Endothelial cell of umbilical vein (primary cell): ENCODE data around the gene CD200R1. TPM values are rescaled to one million over a fixed set of nuclear protein-coding genes. Genes with fewer than 3 reads are reported as not detected.

Source experiments
- BruUV-seq: library from RNA; stranded (reverse); fragments of 400-500 nt; replicated peaks from 2 replicates; lab custom pipeline; 2021; lab: Mats Ljungman, UMichigan
- CTCF ChIA-PET: fragments of 300-600, 350-600 bp; sonication (Branson Sonifier 250); formaldehyde crosslinking; loops from one replicate; lab custom pipeline; 2021; ENCODE audit warnings: antibody characterized with exemption, inconsistent platforms; lab: Charles Lee
- POLR2A ChIA-PET: fragments of 300-600, 350-600 bp; sonication (Branson Sonifier 250); formaldehyde crosslinking; loops from one replicate; lab custom pipeline; 2021; ENCODE audit warnings: antibody characterized with exemption, inconsistent platforms; lab: Charles Lee
- DNase-seq: peaks from one replicate; pipeline ENCODE4 v3.0.0-alpha.2; 2011; ENCODE audit warnings: low read depth, low spot score
- FAIRE-seq: peaks from 2 replicates; lab custom pipeline; 2011; peaks lifted over from hg19 to GRCh38; lab: Jason Lieb, UNC
- H2AFZ ChIP-seq: 2 replicates; pipeline ENCODE4 v1.6.0; 2012; ENCODE audit warnings: low read depth, low read length, control low read depth, inconsistent platforms
- H3K27ac ChIP-seq: 2 replicates; pipeline ENCODE4 v1.5.1; 2011; ENCODE audit warnings: low read depth, mild to moderate bottlenecking, control low read depth, low read length, moderate library complexity; ENCODE audit not compliant: insufficient read depth
- H3K27me3 ChIP-seq, 2 experiments: 2 replicates each; pipeline versions ENCODE4 v1.6.0 to v1.6.1; 2011; ENCODE audit warnings: low read length in 2 of 2, mixed read lengths in 1 of 2; ENCODE audit not compliant: control insufficient read depth in 2 of 2, insufficient read depth in 2 of 2
- H3K36me3 ChIP-seq, 2 experiments: 2 replicates in 1 of 2; 3 replicates in 1 of 2; pipeline ENCODE4 v1.5.1; 2011; ENCODE audit warnings: low read length in 2 of 2, mild to moderate bottlenecking in 1 of 2, moderate library complexity in 1 of 2; ENCODE audit not compliant: control insufficient read depth in 2 of 2, insufficient read depth in 2 of 2; ENCODE audit errors: extremely low read depth in 1 of 2
- H3K4me1 ChIP-seq: 3 replicates; pipeline ENCODE4 v1.5.1; 2011; ENCODE audit warnings: mild to moderate bottlenecking, low read length; ENCODE audit not compliant: control insufficient read depth, insufficient read depth; ENCODE audit errors: extremely low read depth
- H3K4me2 ChIP-seq: 2 replicates; pipeline ENCODE4 v1.6.1; 2011; ENCODE audit warnings: low read length, control low read depth, mixed read lengths; ENCODE audit not compliant: insufficient read depth
- H3K4me3 ChIP-seq, 3 experiments: fragments of 200-600 bp in 1 of 3; sonication (generic), shearing (Covaris generic) in 1 of 3; replicated peaks in 1 of 3; 2 replicates each; pipeline ENCODE4 v1.5.1; 2011 to 2016; ENCODE audit warnings: control low read depth in 3 of 3, low read length in 3 of 3, mild to moderate bottlenecking in 2 of 3, inconsistent platforms in 1 of 3, low read depth in 1 of 3, moderate library complexity in 1 of 3; ENCODE audit not compliant: insufficient read depth in 1 of 3
- H3K79me2 ChIP-seq: 2 replicates; pipeline ENCODE4 v1.6.0; 2012; ENCODE audit warnings: low read length, inconsistent platforms; ENCODE audit not compliant: control insufficient read depth, insufficient read depth
- H3K9ac ChIP-seq: replicated peaks from 2 replicates; pipeline ENCODE3; 2011; ENCODE audit warnings: low read length, control low read depth; ENCODE audit not compliant: insufficient read depth; ENCODE audit errors: extremely low read depth
- H3K9me1 ChIP-seq: replicated peaks from 3 replicates; pipeline ENCODE4 v1.6.0; 2011; ENCODE audit warnings: mild to moderate bottlenecking, low read length; ENCODE audit not compliant: control insufficient read depth, insufficient read depth; ENCODE audit errors: extremely low read depth
- H3K9me3 ChIP-seq: replicated peaks from 2 replicates; pipeline ENCODE4 v1.5.1; 2012; ENCODE audit warnings: low read length, inconsistent platforms; ENCODE audit not compliant: control insufficient read depth, insufficient read depth
- H4K20me1 ChIP-seq: replicated peaks from 2 replicates; pipeline ENCODE3; 2011; ENCODE audit warnings: mild to moderate bottlenecking, low read length; ENCODE audit not compliant: control insufficient read depth, insufficient read depth; ENCODE audit errors: extremely low read depth
- CTCF ChIP-seq, 2 donors: IDR thresholded peaks; 1 replicate in 1 of 2; 2 replicates in 1 of 2; pipeline ENCODE4 v1.5.1; 2011; ENCODE audit warnings: low read length in 2 of 2, mild to moderate bottlenecking in 2 of 2, moderate library complexity in 2 of 2, control low read depth in 1 of 2, inconsistent platforms in 1 of 2, low read depth in 1 of 2; ENCODE audit not compliant: insufficient read depth in 1 of 2; ENCODE audit errors: extremely low read depth in 1 of 2
- EZH2 ChIP-seq: IDR thresholded peaks from 2 replicates; pipeline ENCODE4 v1.6.1; 2012; ENCODE audit warnings: borderline replicate concordance, low read depth, mild to moderate bottlenecking, moderate library complexity, low read length, inconsistent platforms; ENCODE audit not compliant: severe bottlenecking
- FOS ChIP-seq: IDR thresholded peaks from 2 replicates; pipeline ENCODE4 v1.6.1; 2011; ENCODE audit warnings: mild to moderate bottlenecking, low read length, moderate library complexity, borderline replicate concordance; ENCODE audit not compliant: insufficient read depth
- GATA2 ChIP-seq: IDR thresholded peaks from 2 replicates; pipeline ENCODE4 v1.7.0; 2011; ENCODE audit warnings: low read depth, mild to moderate bottlenecking, moderate library complexity, mixed read lengths, low read length; ENCODE audit not compliant: insufficient read length, insufficient read depth
- JUN ChIP-seq: IDR thresholded peaks from 2 replicates; pipeline ENCODE4 v1.6.1; 2011; ENCODE audit warnings: borderline replicate concordance, low read depth; ENCODE audit not compliant: insufficient read length, insufficient read depth
- MYC ChIP-seq: IDR thresholded peaks from one replicate; pipeline ENCODE4 v1.6.1; 2011; ENCODE audit warnings: mild to moderate bottlenecking, low read depth, low read length
- POLR2AphosphoS5 ChIP-seq: IDR thresholded peaks from 2 replicates; pipeline ENCODE4 v1.6.1; 2012; ENCODE audit warnings: low read depth, mild to moderate bottlenecking, control low read depth, low read length, moderate library complexity; ENCODE audit not compliant: insufficient read depth
- dilution Hi-C: fragments of 300-500 bp; cut with MboI; formaldehyde crosslinking; loops from one replicate; pipeline ENCODE4 v1.15.0; 2019; ENCODE audit warnings: low sequenced_read_pairs; ENCODE audit not compliant: extremely low pct_ligation_motif_present
- intact Hi-C: fragments of 100-400 bp; cut with micrococcal nuclease; formaldehyde crosslinking; loops from one replicate; pipeline ENCODE4 v1.10.0; 2022
- polyA plus RNA-seq, 4 experiments: library from polyadenylated mRNA; depleted of rRNA in 3 of 4; stranded (reverse) in 3 of 4; unstranded in 1 of 4; fragments of >200 nt; gene quantifications; 2 replicates each; pipeline versions ENCODE4 v1.2.1 to v1.2.3, GENCODE V29; 2011 to 2012; ENCODE audit warnings: missing spikeins in 1 of 4
- total RNA-seq: library from RNA; stranded (reverse); gene quantifications from 2 replicates; pipeline ENCODE4 v1.2.3, GENCODE V29; 2021
- TF ChIP-seq, protein P1 (sequence below): IDR thresholded peaks from 2 replicates; pipeline ENCODE4 v1.6.1; 2011; ENCODE audit not compliant: insufficient read depth, insufficient read length

Gene CD200R1
- total and polyA plus RNA-seq, 2 donors (not counting 3 experiments of a cell fraction or from before 2014, with no cell fraction given) = not detected

GRCh38 chr3:112931736-112932521, 43.0 kb downstream of the CD200R1 start:
- intact Hi-C loops (no loop called here), dilution Hi-C loops (no loop called here)
- POLR2A ChIA-PET = no interaction called here
- Histone ChIP-seq H3K9me1 (no peaks in the 10 kb centered on the region), H3K4me3 (no peak overlapping the region), H4K20me1 (no peaks in the 10 kb centered on the region), H3K9me3 (no peaks in the 10 kb centered on the region), H3K27me3 (no peaks in the 10 kb centered on the region), H3K9ac (no peak overlapping the region), H3K4me1 (no peaks in the 10 kb centered on the region), H3K27ac (no peak overlapping the region), H3K4me2 (no peak overlapping the region), H2AFZ (no peak overlapping the region), H3K79me2 (no peaks in the 10 kb centered on the region), H3K36me3 (no peaks in the 10 kb centered on the region)
- BruUV-seq = no TSS peak
- CTCF ChIA-PET = interaction anchor here (1.1 kb wide), 1 partner anchor 197 kb away, joined by 4 read pairs; no protein-coding TSS in a partner anchor
- FAIRE-seq (no peak), DNase-seq (no peak)
- TF ChIP-seq, protein P1, sequence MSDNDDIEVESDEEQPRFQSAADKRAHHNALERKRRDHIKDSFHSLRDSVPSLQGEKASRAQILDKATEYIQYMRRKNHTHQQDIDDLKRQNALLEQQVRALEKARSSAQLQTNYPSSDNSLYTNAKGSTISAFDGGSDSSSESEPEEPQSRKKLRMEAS = no peak
- TF ChIP-seq EZH2 (no peak), CTCF (IDR thresholded peaks at IDR 0.05; ENCODE audit: extremely low read depth in 1 of 2, insufficient read depth in 1 of 2, low read depth in 1 of 2, low read length in 2 of 2) (no peak), FOS (no peak), JUN (no peak), MYC (no peak), GATA2 (no peak), POLR2AphosphoS5 (no peak)
